Ascending aorta (tissue), 2 donors: ENCODE measurements around the gene TRPM3. TPM values are rescaled to one million over a fixed set of nuclear protein-coding genes. Genes with fewer than 3 reads are reported as not detected.
"Not testable (repeated sequence)": the region's sequence is repeated elsewhere in the genome, so short reads cannot be mapped to it uniquely, and the experiment has no call there.

Experiments used
- DNase-seq, 2 donors: peaks; one replicate each; pipeline ENCODE4 v3.0.0-alpha.2; 2019; ENCODE audit warnings: low spot score in 2 of 2
- H3K27ac ChIP-seq, 2 donors: fragments of 200-600 bp; sonication (generic); one replicate each; pipeline ENCODE4 v1.5.1; 2016 to 2017; ENCODE audit warnings: mild to moderate bottlenecking in 1 of 2
- H3K27me3 ChIP-seq: fragments of 200-600 bp; sonication (generic); one replicate; pipeline ENCODE4 v1.5.1; 2017
- H3K36me3 ChIP-seq, 2 donors: fragments of 200-600 bp; sonication (generic); one replicate each; pipeline ENCODE4 v1.5.1; 2016
- H3K4me1 ChIP-seq, 2 donors: fragments of 200-600 bp; sonication (generic); one replicate each; pipeline ENCODE4 v1.5.1; 2016 to 2017; ENCODE audit warnings: mild to moderate bottlenecking in 1 of 2
- H3K4me3 ChIP-seq, 2 donors: fragments of 200-600 bp; sonication (generic); one replicate each; pipeline ENCODE4 v1.5.1; 2016 to 2017; ENCODE audit warnings: mild to moderate bottlenecking in 1 of 2
- H3K9me3 ChIP-seq, 2 donors: fragments of 200-600 bp; sonication (generic); one replicate each; pipeline ENCODE4 v1.5.1; 2016
- CTCF ChIP-seq, 3 experiments: fragments of 200-600 bp in 2 of 3; fragments of 450-650 bp in 1 of 3; sonication (generic) in 2 of 3; IDR thresholded peaks; one replicate each; pipeline ENCODE4 v1.5.1; 2016 to 2019; ENCODE audit warnings: antibody characterized with exemption in 3 of 3, mild to moderate bottlenecking in 1 of 3, moderate library complexity in 1 of 3
- intact Hi-C: fragments of 100-400 bp; cut with DNase I; formaldehyde crosslinking; loops from one replicate; pipeline ENCODE4 v1.15.1; 2023
- total RNA-seq: library from RNA; depleted of rRNA; stranded (reverse); fragments of >200 nt; gene quantifications from one replicate; pipeline ENCODE4 v1.1.0, GENCODE V29; 2016

Gene TRPM3
- total RNA-seq, 1 donor from 2014 or later, result 3.3 TPM

DNA sequence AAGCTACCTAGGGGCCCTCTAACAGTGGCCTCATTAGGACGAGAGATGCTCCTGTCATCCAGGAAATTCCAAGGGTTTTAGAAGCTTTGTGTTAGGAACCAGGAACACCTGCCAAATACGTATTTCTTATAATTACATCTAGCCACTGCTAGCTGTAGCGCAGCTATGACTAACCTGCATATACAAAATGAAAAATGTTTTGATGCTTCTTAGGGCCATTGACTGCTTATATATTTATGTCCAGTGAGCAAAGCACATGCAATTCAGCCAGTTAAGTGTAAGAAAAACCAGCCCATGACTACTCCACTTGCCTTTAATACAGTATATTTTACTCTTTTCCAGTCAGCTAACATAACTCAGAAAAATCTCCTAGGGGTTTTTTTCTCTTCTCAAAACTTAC, 143.3 kb downstream of the TRPM3 start:
- H3K27ac ChIP-seq, result no peak overlapping the region
- no peaks in the 10 kb centered on the region for H3K4me1 ChIP-seq
- no peak overlapping the region for H3K4me3 ChIP-seq
- H3K27me3 ChIP-seq, result no peaks in the 10 kb centered on the region
- TF ChIP-seq CTCF (IDR thresholded peaks at IDR 0.05), result no peak
- intact Hi-C loops, result no loop called here
- H3K36me3 ChIP-seq, result no peaks in the 10 kb centered on the region
- H3K9me3 ChIP-seq, result no peaks in the 10 kb centered on the region
- DNase-seq, result no peak

DNA sequence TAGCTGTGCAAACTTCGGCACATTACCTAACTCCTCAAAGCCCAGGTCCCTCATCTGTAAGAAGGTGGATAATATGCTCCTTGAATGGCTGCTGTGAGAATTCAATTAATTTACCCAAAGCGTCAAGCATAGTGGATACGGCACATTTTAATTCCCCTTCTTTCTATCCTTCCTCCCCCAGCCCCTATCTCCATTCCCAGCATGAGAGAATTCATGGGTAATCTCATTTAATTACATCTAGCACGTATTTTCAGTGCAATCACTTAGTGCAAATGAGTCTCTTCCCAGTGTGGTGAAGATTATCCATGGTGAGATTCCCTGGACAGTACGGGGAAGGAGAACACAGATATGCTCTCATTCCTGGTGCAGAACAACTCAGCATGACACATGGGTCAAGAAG, 145.6 kb downstream of the TRPM3 start:
- no peak for TF ChIP-seq CTCF (IDR thresholded peaks at IDR 0.05)
- Histone ChIP-seq H3K4me3 (no peak overlapping the region), H3K27me3 (no peaks in the 10 kb centered on the region), H3K36me3 (no peaks in the 10 kb centered on the region), H3K9me3 (no peaks in the 10 kb centered on the region), H3K4me1 (no peaks in the 10 kb centered on the region), H3K27ac (no peak overlapping the region)
- intact Hi-C loops, result no loop called here
- no peak for DNase-seq

- DNase-seq, result no peak
- no peak overlapping the region for H3K4me3 ChIP-seq
- H3K4me1 ChIP-seq, result no peaks in the 10 kb centered on the region
- no peaks in the 10 kb centered on the region for H3K9me3 ChIP-seq
- no peaks in the 10 kb centered on the region for H3K27me3 ChIP-seq
- intact Hi-C loops, result no loop called here
- no peak for TF ChIP-seq CTCF (IDR thresholded peaks at IDR 0.05)
- no peak overlapping the region for H3K27ac ChIP-seq
- no peaks in the 10 kb centered on the region for H3K36me3 ChIP-seq
Measured at GRCh38 chr9:70971723-70972122, 149.7 kb downstream of the TRPM3 start.

- H3K36me3 ChIP-seq, H3K27me3 ChIP-seq, DNase-seq, H3K9me3 ChIP-seq, H3K27ac ChIP-seq, H3K4me3 ChIP-seq, intact Hi-C loops, H3K4me1 ChIP-seq: not testable (repeated sequence)
Measured at GRCh38 chr9:70966380-70966779, 155.0 kb downstream of the TRPM3 start.

DNA sequence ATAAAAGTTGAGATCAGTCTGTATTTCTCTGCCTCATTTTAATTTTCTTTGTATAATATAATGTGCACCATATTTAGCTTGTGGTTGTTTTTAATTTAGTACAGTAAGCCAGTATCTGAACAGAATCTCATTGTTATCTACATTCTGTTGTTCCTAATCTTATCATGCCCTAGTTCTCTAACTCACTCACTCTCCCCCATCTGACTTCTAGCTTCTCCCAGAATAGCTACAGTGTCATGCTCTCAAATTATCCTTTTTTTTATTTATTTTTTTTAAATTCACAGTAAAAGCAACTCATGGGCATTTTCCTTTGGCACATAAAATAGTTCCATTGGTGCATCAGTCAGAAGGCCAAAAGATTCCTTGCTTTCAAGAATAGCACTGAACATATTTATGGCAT, 156.6 kb downstream of the TRPM3 start:
- Histone ChIP-seq H3K27me3 (no peaks in the 10 kb centered on the region), H3K4me1 (no peaks in the 10 kb centered on the region), H3K27ac (no peak overlapping the region), H3K9me3 (no peaks in the 10 kb centered on the region), H3K4me3 (no peak overlapping the region), H3K36me3 (no peaks in the 10 kb centered on the region)
- DNase-seq, result no peak
- intact Hi-C loops, result no loop called here
- TF ChIP-seq CTCF (IDR thresholded peaks at IDR 0.05), result no peak

GRCh38 chr9:70963554-70963953, 157.9 kb downstream of the TRPM3 start:
- TF ChIP-seq CTCF (IDR thresholded peaks at IDR 0.05), result no peak
- H3K27me3 ChIP-seq, result no peaks in the 10 kb centered on the region
- no peak overlapping the region for H3K4me3 ChIP-seq
- H3K36me3 ChIP-seq, result no peaks in the 10 kb centered on the region
- no peaks in the 10 kb centered on the region for H3K9me3 ChIP-seq
- no peak overlapping the region for H3K27ac ChIP-seq
- intact Hi-C loops, result no loop called here
- DNase-seq, result no peak
- H3K4me1 ChIP-seq, result no peaks in the 10 kb centered on the region
